Lung (tissue), 12 donors: Measurements from ENCODE around the gene PLA2G4F. TPM values are rescaled to one million over a fixed set of nuclear protein-coding genes. Genes with fewer than 3 reads are reported as not detected.

Experiments used
- ATAC-seq: fragments of 200-7000 bp; cut with Tn5 transposase; one replicate; pipeline ENCODE4 v1.9.1; 2020; ENCODE audit warnings: moderate number of reproducible peaks; ENCODE audit not compliant: insufficient read depth, low FRiP score
- DNase-seq, 3 donors: peaks; one replicate each; pipeline ENCODE4 v3.0.0-alpha.2; 2013 to 2017
- H3K27ac ChIP-seq, 2 donors: one replicate each; pipeline ENCODE4 v1.5.1; 2013; ENCODE audit warnings: mild to moderate bottlenecking in 2 of 2, moderate library complexity in 2 of 2, control low read depth in 1 of 2, inconsistent platforms in 1 of 2, low read depth in 1 of 2, low read length in 1 of 2
- H3K27me3 ChIP-seq, 3 donors: one replicate each; pipeline ENCODE4 v1.5.1; 2013; ENCODE audit warnings: low read length in 2 of 3; ENCODE audit not compliant: control insufficient read depth in 3 of 3, insufficient read depth in 3 of 3
- H3K36me3 ChIP-seq, 4 donors: one replicate each; pipeline ENCODE4 v1.5.1; 2013; ENCODE audit warnings: low read length in 4 of 4, mild to moderate bottlenecking in 1 of 4, moderate library complexity in 1 of 4; ENCODE audit not compliant: control insufficient read depth in 4 of 4, insufficient read depth in 4 of 4
- H3K4me1 ChIP-seq, 5 donors: one replicate each; pipeline ENCODE4 v1.5.1; 2013; ENCODE audit warnings: low read length in 5 of 5, mild to moderate bottlenecking in 2 of 5, moderate library complexity in 1 of 5; ENCODE audit not compliant: control insufficient read depth in 5 of 5, insufficient read depth in 5 of 5
- H3K4me3 ChIP-seq: one replicate; pipeline ENCODE4 v1.5.1; 2013; ENCODE audit warnings: mild to moderate bottlenecking, control low read depth, moderate library complexity
- H3K9ac ChIP-seq, 2 donors: one replicate each; pipeline ENCODE4 v1.5.1; 2013; ENCODE audit warnings: low read length in 2 of 2, control low read depth in 1 of 2; ENCODE audit not compliant: insufficient read depth in 1 of 2
- H3K9me3 ChIP-seq, 4 donors: one replicate each; pipeline ENCODE4 v1.5.1; 2013; ENCODE audit warnings: low read length in 3 of 4, mild to moderate bottlenecking in 1 of 4, moderate library complexity in 1 of 4; ENCODE audit not compliant: control insufficient read depth in 4 of 4, insufficient read depth in 3 of 4
- CTCF ChIP-seq: IDR thresholded peaks from 2 replicates; pipeline ENCODE4 v1.5.1; 2012; ENCODE audit warnings: mild to moderate bottlenecking; ENCODE audit errors: control extremely low read depth, extremely low read depth
- WGBS, 2 donors: extraction: QIAGEN DNeasy Blood & Tissue Kit; methylation state at CpG; one replicate each; pipeline ENCODE4 v1.1.7; 2013; 5-methylcytosine and 5-hydroxymethylcytosine counted together
- polyA plus RNA-seq, 2 donors: library from polyadenylated mRNA; stranded (reverse); fragments of 200-250 nt; gene quantifications; one replicate each; pipeline ENCODE4 v1.2.1, GENCODE V29; 2013
- total RNA-seq, 2 donors: library from RNA; depleted of rRNA in 1 of 2; stranded (reverse); fragments of >200 nt in 1 of 2; gene quantifications; one replicate each; pipeline ENCODE4 v1.2.1, GENCODE V29; 2014 to 2021
- donor health status: control.
- donor health status: control.
- donor health status: Bipolar disorder and iron deficiency.
- donor health status: healthy.
- donor health status: DM: yes; HTN: yes; CAD: no.

Gene PLA2G4F
- total and polyA plus RNA-seq, 4 donors: 10.9 to 116 (median 41.8) TPM

GRCh38 chr15:42139596-42139995, 16.8 kb downstream of the PLA2G4F start:
- no peak overlapping the region for H3K9ac ChIP-seq
- no peaks in the 10 kb centered on the region for H3K36me3 ChIP-seq
- no peak for TF ChIP-seq CTCF
- ATAC-seq: no peak
- WGBS, 2 donors: 79 to 87% methylated on average over 6 of the region's 6 CpGs
- H3K27me3 ChIP-seq: no peaks in the 10 kb centered on the region
- H3K4me1 ChIP-seq: no peaks in the 10 kb centered on the region
- no peaks in the 10 kb centered on the region for H3K9me3 ChIP-seq
- no peak overlapping the region for H3K4me3 ChIP-seq
- H3K27ac ChIP-seq: no peak overlapping the region
- no peak for DNase-seq

GRCh38 chr15:42138968-42139386, 17.5 kb downstream of the PLA2G4F start:
- Histone ChIP-seq H3K36me3 (no peaks in the 10 kb centered on the region), H3K9ac (no peak overlapping the region), H3K27me3 (no peaks in the 10 kb centered on the region), H3K4me1 (no peaks in the 10 kb centered on the region), H3K9me3 (no peaks in the 10 kb centered on the region), H3K4me3 (no peak overlapping the region), H3K27ac (no peak overlapping the region)
- WGBS, 2 donors: 39 to 67% methylated on average over 3 of the region's 3 CpGs
- ATAC-seq: no peak
- TF ChIP-seq CTCF: no peak
- DNase-seq: no peak

GRCh38 chr15:42138411-42138810, 18.0 kb downstream of the PLA2G4F start:
- no peaks in the 10 kb centered on the region for H3K9me3 ChIP-seq
- DNase-seq: no peak
- no peak overlapping the region for H3K27ac ChIP-seq
- no peak overlapping the region for H3K4me3 ChIP-seq
- H3K27me3 ChIP-seq: no peaks in the 10 kb centered on the region
- TF ChIP-seq CTCF: no peak
- 87 to 93% methylated on average over 4 of the region's 4 CpGs for WGBS, 2 donors
- H3K9ac ChIP-seq: no peak overlapping the region
- no peak for ATAC-seq
- H3K36me3 ChIP-seq: no peaks in the 10 kb centered on the region
- H3K4me1 ChIP-seq: no peaks in the 10 kb centered on the region
